SK-N-SH treated with all-trans-retinoic acid at 6 μM for 48 hours (cell line): ENCODE data around the gene ABCC11.

ENCODE experiments used
- PPARA ChIP-seq: fragments of 250-450 bp; sonication (Bioruptor Pico); IDR thresholded peaks from 2 replicates; pipeline ENCODE4 v1.5.0; 2020; ENCODE audit warnings: mild to moderate bottlenecking, borderline replicate concordance
- RARB ChIP-seq: fragments of 250-450 bp; sonication (Bioruptor Pico); IDR thresholded peaks from 2 replicates; pipeline ENCODE4 v1.8.0; 2021; ENCODE audit warnings: mild to moderate bottlenecking, moderate library complexity
- SNAI2 ChIP-seq: fragments of 250-450 bp; sonication (Bioruptor Pico); IDR thresholded peaks from 2 replicates; pipeline ENCODE4 v1.5.0; 2020; ENCODE audit warnings: mild to moderate bottlenecking, moderate library complexity
- TCF4 ChIP-seq: fragments of 250-450 bp; sonication (Bioruptor Pico); IDR thresholded peaks from 2 replicates; pipeline ENCODE4 v1.8.0; 2021; ENCODE audit warnings: mild to moderate bottlenecking, moderate library complexity, borderline replicate concordance
- ZC3H10 ChIP-seq: fragments of 250-450 bp; sonication (Bioruptor Pico); IDR thresholded peaks from 2 replicates; pipeline ENCODE4 v1.5.1; 2021; ENCODE audit warnings: mild to moderate bottlenecking, moderate library complexity
- ZFP3 ChIP-seq: fragments of 250-450 bp; sonication (Bioruptor Pico); IDR thresholded peaks from 2 replicates; pipeline ENCODE4 v1.5.0; 2020; ENCODE audit warnings: mild to moderate bottlenecking, moderate library complexity
- ZFP30 ChIP-seq: fragments of 450-650 bp; formaldehyde crosslinking; IDR thresholded peaks from 2 replicates; pipeline ENCODE4 v1.5.0; 2022; ENCODE audit warnings: mild to moderate bottlenecking, moderate library complexity
- ZNF565 ChIP-seq: fragments of 450-650 bp; formaldehyde crosslinking; conservative IDR thresholded peaks from 2 replicates; pipeline ENCODE4 v1.5.0; 2020; ENCODE audit warnings: low read depth, mild to moderate bottlenecking, moderate library complexity
- ZNF8 ChIP-seq: fragments of 450-650 bp; formaldehyde crosslinking; IDR thresholded peaks from 2 replicates; pipeline ENCODE4 v1.5.0; 2020; ENCODE audit warnings: mild to moderate bottlenecking, moderate library complexity
- TF ChIP-seq, protein P1 (sequence below): fragments of 250-450 bp; sonication (Bioruptor Pico); IDR thresholded peaks from 2 replicates; pipeline ENCODE4 v1.8.0; 2020; ENCODE audit warnings: mild to moderate bottlenecking, moderate library complexity, borderline replicate concordance

DNA sequence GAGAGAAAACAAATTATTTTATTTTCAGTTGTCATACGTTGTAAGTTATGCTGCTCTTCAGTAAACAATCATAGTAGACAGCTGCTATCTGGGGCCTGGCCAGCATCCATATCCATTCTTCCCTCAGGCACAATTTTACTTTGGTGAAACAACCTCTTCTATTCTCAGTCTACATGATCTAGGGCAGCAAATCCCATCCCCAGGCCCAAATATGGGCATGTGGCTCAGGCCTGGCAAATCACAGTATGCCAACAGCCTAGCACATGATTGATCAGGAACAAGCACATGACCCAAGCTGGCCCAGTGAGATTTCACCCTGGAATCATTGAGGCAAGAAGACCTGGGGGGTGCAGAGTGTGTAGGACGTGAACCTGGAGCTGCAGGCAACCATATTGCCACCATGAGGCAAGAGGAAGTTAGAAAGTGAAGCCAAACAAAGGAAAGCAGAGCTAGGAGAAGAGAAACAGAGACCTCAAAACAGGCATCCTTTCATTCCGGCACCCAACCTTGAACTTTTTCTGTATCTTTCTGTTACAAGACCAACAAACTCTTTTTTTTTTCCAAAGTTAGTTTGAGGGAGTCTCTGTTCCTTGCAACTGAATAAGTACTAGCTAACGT lies 81.3 kb downstream of the ABCC11 start:
- TF ChIP-seq, protein P1, sequence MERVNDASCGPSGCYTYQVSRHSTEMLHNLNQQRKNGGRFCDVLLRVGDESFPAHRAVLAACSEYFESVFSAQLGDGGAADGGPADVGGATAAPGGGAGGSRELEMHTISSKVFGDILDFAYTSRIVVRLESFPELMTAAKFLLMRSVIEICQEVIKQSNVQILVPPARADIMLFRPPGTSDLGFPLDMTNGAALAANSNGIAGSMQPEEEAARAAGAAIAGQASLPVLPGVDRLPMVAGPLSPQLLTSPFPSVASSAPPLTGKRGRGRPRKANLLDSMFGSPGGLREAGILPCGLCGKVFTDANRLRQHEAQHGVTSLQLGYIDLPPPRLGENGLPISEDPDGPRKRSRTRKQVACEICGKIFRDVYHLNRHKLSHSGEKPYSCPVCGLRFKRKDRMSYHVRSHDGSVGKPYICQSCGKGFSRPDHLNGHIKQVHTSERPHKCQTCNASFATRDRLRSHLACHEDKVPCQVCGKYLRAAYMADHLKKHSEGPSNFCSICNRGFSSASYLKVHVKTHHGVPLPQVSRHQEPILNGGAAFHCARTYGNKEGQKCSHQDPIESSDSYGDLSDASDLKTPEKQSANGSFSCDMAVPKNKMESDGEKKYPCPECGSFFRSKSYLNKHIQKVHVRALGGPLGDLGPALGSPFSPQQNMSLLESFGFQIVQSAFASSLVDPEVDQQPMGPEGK (CRISPR knock-in tag), result no peak
- no peak for TF ChIP-seq RARB (CRISPR knock-in tag)
- TF ChIP-seq ZFP30 (CRISPR knock-in tag), result no peak
- TF ChIP-seq SNAI2 (CRISPR knock-in tag), result no peak
- TF ChIP-seq PPARA (CRISPR knock-in tag), result no peak
- TF ChIP-seq ZNF565 (CRISPR knock-in tag), result no peak
- no peak for TF ChIP-seq ZNF8 (CRISPR knock-in tag)
- TF ChIP-seq ZFP3 (CRISPR knock-in tag), result no peak
- no peak for TF ChIP-seq TCF4 (CRISPR knock-in tag)
- TF ChIP-seq ZC3H10 (CRISPR knock-in tag), result no peak
